ENCODE results near the gene AP5Z1.

DNA sequence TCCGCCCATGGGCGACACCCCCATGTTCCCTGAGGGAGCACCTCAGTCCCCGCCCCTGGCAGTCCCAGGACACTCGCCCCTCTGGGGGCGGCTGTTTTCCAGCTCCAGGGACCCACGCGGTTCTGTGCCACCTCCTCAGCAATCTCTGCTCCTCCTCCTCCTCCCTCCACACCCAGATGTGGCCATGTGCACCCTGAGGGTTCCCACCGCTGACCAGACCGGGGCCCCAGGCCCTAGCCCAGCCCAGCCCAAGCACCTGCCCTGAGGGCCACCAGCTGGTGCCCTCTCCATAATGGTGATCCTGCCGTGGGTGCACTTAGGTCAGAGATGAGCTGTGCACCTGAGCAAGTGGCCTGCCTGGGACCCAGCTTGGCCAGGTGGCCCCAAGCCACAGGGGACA, 25.1 kb downstream of the AP5Z1 start:
- no peak for TF ChIP-seq EP300 (IDR thresholded peaks at IDR 0.05)
- TF ChIP-seq POLR2A (IDR thresholded peaks at IDR 0.05; ENCODE audit: low read length) = no peak
- TF ChIP-seq, protein P1, sequence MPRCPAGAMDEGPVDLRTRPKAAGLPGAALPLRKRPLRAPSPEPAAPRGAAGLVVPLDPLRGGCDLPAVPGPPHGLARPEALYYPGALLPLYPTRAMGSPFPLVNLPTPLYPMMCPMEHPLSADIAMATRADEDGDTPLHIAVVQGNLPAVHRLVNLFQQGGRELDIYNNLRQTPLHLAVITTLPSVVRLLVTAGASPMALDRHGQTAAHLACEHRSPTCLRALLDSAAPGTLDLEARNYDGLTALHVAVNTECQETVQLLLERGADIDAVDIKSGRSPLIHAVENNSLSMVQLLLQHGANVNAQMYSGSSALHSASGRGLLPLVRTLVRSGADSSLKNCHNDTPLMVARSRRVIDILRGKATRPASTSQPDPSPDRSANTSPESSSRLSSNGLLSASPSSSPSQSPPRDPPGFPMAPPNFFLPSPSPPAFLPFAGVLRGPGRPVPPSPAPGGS (IDR thresholded peaks at IDR 0.05) = no peak
- no peak for TF ChIP-seq CTCF (IDR thresholded peaks at IDR 0.05)
- TF ChIP-seq SMC3 (IDR thresholded peaks at IDR 0.05) = no peak
- TF ChIP-seq KDM5A (IDR thresholded peaks at IDR 0.05) = no peak
- TF ChIP-seq, protein P2, sequence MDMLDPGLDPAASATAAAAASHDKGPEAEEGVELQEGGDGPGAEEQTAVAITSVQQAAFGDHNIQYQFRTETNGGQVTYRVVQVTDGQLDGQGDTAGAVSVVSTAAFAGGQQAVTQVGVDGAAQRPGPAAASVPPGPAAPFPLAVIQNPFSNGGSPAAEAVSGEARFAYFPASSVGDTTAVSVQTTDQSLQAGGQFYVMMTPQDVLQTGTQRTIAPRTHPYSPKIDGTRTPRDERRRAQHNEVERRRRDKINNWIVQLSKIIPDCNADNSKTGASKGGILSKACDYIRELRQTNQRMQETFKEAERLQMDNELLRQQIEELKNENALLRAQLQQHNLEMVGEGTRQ (IDR thresholded peaks at IDR 0.05) = no peak
- no peak for TF ChIP-seq SREBF2 (IDR thresholded peaks at IDR 0.05)
- TF ChIP-seq MAFK (IDR thresholded peaks at IDR 0.05; ENCODE audit: partially characterized antibody) = no peak
- TF ChIP-seq NR3C1 (IDR thresholded peaks at IDR 0.05) = no peak
- TF ChIP-seq ZNF302 (CRISPR knock-in tag; IDR thresholded peaks at IDR 0.05) = no peak
